KMS-11 (cell line): ENCODE data around the gene ATXN2L.

ENCODE experiments used
- H2AFZ ChIP-seq: fragments of 200-600 bp; sonication (generic); 2 replicates; pipeline ENCODE4 v1.6.1; 2016; ENCODE audit warnings: antibody characterized with exemption, mixed run types, low read depth
- H3K27ac ChIP-seq: fragments of 200-600 bp; sonication (generic); 2 replicates; pipeline ENCODE4 v1.6.1; 2016; ENCODE audit warnings: mild to moderate bottlenecking, mixed run types
- H3K27me3 ChIP-seq: fragments of 200-600 bp; sonication (generic); 2 replicates; pipeline ENCODE4 v1.6.1; 2017; ENCODE audit warnings: mild to moderate bottlenecking, low read depth, mixed run types, moderate library complexity; ENCODE audit not compliant: insufficient read depth
- H3K36me3 ChIP-seq: fragments of 200-600 bp; sonication (generic); 2 replicates; pipeline ENCODE4 v1.6.1; 2017; ENCODE audit warnings: mild to moderate bottlenecking, mixed run types; ENCODE audit not compliant: insufficient read depth
- H3K4me1 ChIP-seq: fragments of 200-600 bp; sonication (generic); 2 replicates; pipeline ENCODE4 v1.6.1; 2016; ENCODE audit warnings: mild to moderate bottlenecking, low read depth, mixed run types; ENCODE audit not compliant: poor library complexity, severe bottlenecking
- H3K4me2 ChIP-seq: fragments of 200-600 bp; sonication (generic); 2 replicates; pipeline ENCODE4 v1.7.0; 2016; ENCODE audit warnings: mild to moderate bottlenecking, mixed run types
- H3K4me3 ChIP-seq: fragments of 200-600 bp; sonication (generic); IDR thresholded peaks from 2 replicates; pipeline ENCODE4 v1.6.1; 2017; ENCODE audit warnings: low read depth, low read length, mixed read lengths; ENCODE audit not compliant: insufficient read depth
- H3K79me2 ChIP-seq: fragments of 200-600 bp; sonication (generic); 2 replicates; pipeline ENCODE4 v1.6.1; 2016; ENCODE audit warnings: low read depth, mixed run types; ENCODE audit not compliant: insufficient read depth
- H3K9ac ChIP-seq: fragments of 200-600 bp; sonication (generic); 2 replicates; pipeline ENCODE4 v1.6.1; 2016; ENCODE audit warnings: mild to moderate bottlenecking, mixed run types
- H4K20me1 ChIP-seq: fragments of 200-600 bp; sonication (generic); 2 replicates; pipeline ENCODE4 v1.6.1; 2016; ENCODE audit warnings: mild to moderate bottlenecking, mixed run types; ENCODE audit not compliant: insufficient read depth
- CTCF ChIP-seq: fragments of 200-600 bp; sonication (generic); conservative IDR thresholded peaks from 2 replicates; pipeline ENCODE4 v1.6.1; 2017; ENCODE audit warnings: low read depth, mild to moderate bottlenecking, antibody characterized with exemption, low read length, moderate library complexity, mixed read lengths

Gene ATXN2L

GRCh38 chr16:28858421-28858820 lies 35.6 kb downstream of the ATXN2L start:
- TF ChIP-seq CTCF: no peak
- Histone ChIP-seq H3K36me3 (no peaks in the 10 kb centered on the region), H3K4me1 (peaks cover 10% of the 10 kb centered on the region), H3K9ac (no peak overlapping the region), H3K79me2 (0 out of 2 replicates have a peak, but pooled peaks cover 9% of the 10 kb centered on the region), H3K27ac (no peak overlapping the region), H4K20me1 (no peaks in the 10 kb centered on the region), H3K4me2 (no peak overlapping the region), H2AFZ (no peak overlapping the region), H3K4me3 (no peak overlapping the region), H3K27me3 (no peaks in the 10 kb centered on the region)

- TF ChIP-seq CTCF: no peak
- Histone ChIP-seq H3K27ac (no peak overlapping the region), H3K36me3 (no peaks in the 10 kb centered on the region), H3K4me2 (no peak overlapping the region), H3K27me3 (no peaks in the 10 kb centered on the region), H4K20me1 (no peaks in the 10 kb centered on the region), H3K79me2 (peaks cover 14% of the 10 kb centered on the region; the same call in 1 of the 2 replicates), H2AFZ (no peak overlapping the region), H3K4me3 (no peak overlapping the region), H3K4me1 (peaks cover 12% of the 10 kb centered on the region), H3K9ac (no peak overlapping the region)
Observed at GRCh38 chr16:28859326-28859725, 36.5 kb downstream of the ATXN2L start.

GRCh38 chr16:28863929-28864793 lies 41.4 kb downstream of the ATXN2L start:
- H3K4me1 ChIP-seq: peaks cover 20% of the 10 kb centered on the region
- no peaks in the 10 kb centered on the region for H3K36me3 ChIP-seq
- TF ChIP-seq CTCF: no peak
- peak overlapping the region; percentile 88 for H3K9ac ChIP-seq
- peak overlapping the region; percentile 83 for H3K4me2 ChIP-seq
- no peaks in the 10 kb centered on the region for H3K27me3 ChIP-seq
- H3K27ac ChIP-seq: peak overlapping the region; percentile 79
- H4K20me1 ChIP-seq: no peaks in the 10 kb centered on the region
- H2AFZ ChIP-seq: peak overlapping the region; percentile 94
- peak overlapping the region; percentile 59 for H3K4me3 ChIP-seq
- peaks cover 26% of the 10 kb centered on the region for H3K79me2 ChIP-seq

- Histone ChIP-seq H2AFZ (no peak overlapping the region), H3K9ac (no peak overlapping the region), H3K79me2 (peaks cover 26% of the 10 kb centered on the region), H3K27ac (peak overlapping the region; percentile 79; the same call in 1 of the 2 replicates), H4K20me1 (no peaks in the 10 kb centered on the region), H3K4me1 (peaks cover 20% of the 10 kb centered on the region), H3K27me3 (no peaks in the 10 kb centered on the region), H3K4me3 (no peak overlapping the region), H3K4me2 (peak overlapping the region; percentile 83), H3K36me3 (no peaks in the 10 kb centered on the region)
- no peak for TF ChIP-seq CTCF
Observed at GRCh38 chr16:28865001-28865688, 42.3 kb downstream of the ATXN2L start.
